ENCODE results near the gene UROD.
"Not testable (repeated sequence)": the region's sequence is repeated elsewhere in the genome, so short reads cannot be mapped to it uniquely, and the experiment has no call there.

Gene UROD

GRCh38 chr1:45011837-45012638 lies at the start of gene UROD:
Gene UROD (plus strand): TSS chr1:45012254. CDS start chr1:45012266, 12 bp downstream.
- peak; percentile 87 to 91 for DNase-seq (ENCODE audit: low read depth in 2 of 2)

- DNase-seq (ENCODE audit: low read depth in 2 of 2): no peak
These were observed 49.3 kb upstream of the UROD start for GRCh38 chr1:44962729-44963128.

GRCh38 chr1:44964396-44964795 lies 47.7 kb upstream of the UROD start:
- no peak for DNase-seq (ENCODE audit: low read depth in 2 of 2)

- no peak for DNase-seq (ENCODE audit: low read depth in 2 of 2)
These were observed 41.7 kb upstream of the UROD start for GRCh38 chr1:44970317-44970716.

- DNase-seq (ENCODE audit: low read depth in 2 of 2): no peak
These were observed 38.4 kb upstream of the UROD start for GRCh38 chr1:44973645-44974044.

GRCh38 chr1:44976252-44976651 lies 35.8 kb upstream of the UROD start:
- DNase-seq (ENCODE audit: low read depth in 2 of 2): no peak

GRCh38 chr1:44977372-44977771 lies 34.7 kb upstream of the UROD start:
- DNase-seq (ENCODE audit: low read depth in 2 of 2): not testable (repeated sequence)

GRCh38 chr1:44985747-44986359 lies 26.2 kb upstream of the UROD start:
- DNase-seq (ENCODE audit: low read depth in 2 of 2): no peak

- no peak for DNase-seq (ENCODE audit: low read depth in 2 of 2)
These were observed 23.4 kb upstream of the UROD start for GRCh38 chr1:44988531-44989156.

GRCh38 chr1:44994309-44994898 lies 17.6 kb upstream of the UROD start:
- no peak for DNase-seq (ENCODE audit: low read depth in 2 of 2)

- DNase-seq (ENCODE audit: low read depth in 2 of 2): no peak
These were observed 16.4 kb upstream of the UROD start for GRCh38 chr1:44995467-44996238.

GRCh38 chr1:44999232-44999631 lies 12.8 kb upstream of the UROD start:
- DNase-seq (ENCODE audit: low read depth in 2 of 2): no peak

GRCh38 chr1:45001011-45001481 lies 11.0 kb upstream of the UROD start:
- DNase-seq (ENCODE audit: low read depth in 2 of 2): no peak

- not testable (repeated sequence) for DNase-seq (ENCODE audit: low read depth in 2 of 2)
These were observed 10.5 kb upstream of the UROD start for GRCh38 chr1:45001576-45001975.

- no peak for DNase-seq (ENCODE audit: low read depth in 2 of 2)
These were observed 9.1 kb upstream of the UROD start for GRCh38 chr1:45002650-45003645.

- no peak for DNase-seq (ENCODE audit: low read depth in 2 of 2)
These were observed 8.3 kb upstream of the UROD start for GRCh38 chr1:45003741-45004140.

GRCh38 chr1:45004281-45004920 lies 7.7 kb upstream of the UROD start:
- DNase-seq (ENCODE audit: low read depth in 2 of 2): no peak

- DNase-seq (ENCODE audit: low read depth in 2 of 2): no peak
These were observed 6.3 kb upstream of the UROD start for GRCh38 chr1:45005761-45006160.

- DNase-seq (ENCODE audit: low read depth in 2 of 2): no peak
These were observed 4.7 kb upstream of the UROD start for GRCh38 chr1:45007311-45007710.

GRCh38 chr1:45008076-45008475 lies 4.0 kb upstream of the UROD start:
- DNase-seq (ENCODE audit: low read depth in 2 of 2): no peak

Data from stimulated activated CD4-positive, alpha-beta T cell treated with anti-CD3 and anti-CD28 coated beads, Interleukin-15, amount 100 ng/mL, for 48 hours (primary cell).